Activated CD4-positive, alpha-beta T cell treated with anti-CD3 and anti-CD28 coated beads, Interleukin-2, amount 50 U/mL, for 24 hours (primary cell): ENCODE measurements around the gene KRT4.

Source experiments
- DNase-seq, 2 donors: peaks; one replicate each; pipeline ENCODE4 v3.0.0-alpha.2; 2020; ENCODE audit warnings: low read depth in 1 of 2, low spot score in 1 of 2

Gene KRT4

DNA sequence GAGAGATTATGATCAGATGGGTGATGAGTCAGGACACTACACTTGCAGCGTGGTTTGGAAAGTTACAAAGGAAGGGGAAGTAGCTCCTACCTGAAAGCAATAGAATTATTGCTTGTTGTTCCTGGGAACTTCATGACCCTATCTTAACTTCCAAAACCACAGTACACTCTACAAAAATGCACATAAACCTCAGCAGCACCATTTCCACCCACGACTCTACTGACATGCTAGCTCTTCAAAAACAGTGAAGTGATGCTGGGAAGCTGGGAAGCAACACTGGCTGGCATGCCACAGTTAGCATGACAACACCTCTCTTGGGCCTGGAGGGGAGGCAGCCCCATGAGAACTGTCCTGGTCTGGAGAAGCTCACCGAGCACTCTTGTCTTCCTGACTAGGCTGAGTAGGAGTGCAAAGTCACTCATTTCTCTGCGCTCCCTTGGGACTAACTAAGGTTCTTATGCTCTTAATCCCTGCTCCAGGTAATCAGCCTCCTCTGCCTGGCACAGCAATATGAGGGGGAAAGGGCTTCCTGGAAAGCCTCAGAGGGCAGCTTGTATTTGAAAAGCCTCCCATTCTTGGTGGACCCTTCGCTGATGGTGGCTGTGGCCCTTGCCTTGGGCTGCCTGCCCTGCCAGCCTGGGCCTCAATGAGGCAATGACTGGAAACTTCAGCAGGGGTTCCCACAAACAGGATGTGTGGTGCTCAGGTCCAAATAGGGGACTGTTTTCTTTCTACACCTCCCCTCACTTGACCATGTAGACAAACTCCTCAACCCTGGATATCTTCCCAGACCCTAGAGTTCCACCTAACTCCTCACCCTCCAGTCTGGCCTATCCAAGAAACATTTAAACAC is 19.2 kb downstream of the KRT4 start:
- no peak for DNase-seq

DNA sequence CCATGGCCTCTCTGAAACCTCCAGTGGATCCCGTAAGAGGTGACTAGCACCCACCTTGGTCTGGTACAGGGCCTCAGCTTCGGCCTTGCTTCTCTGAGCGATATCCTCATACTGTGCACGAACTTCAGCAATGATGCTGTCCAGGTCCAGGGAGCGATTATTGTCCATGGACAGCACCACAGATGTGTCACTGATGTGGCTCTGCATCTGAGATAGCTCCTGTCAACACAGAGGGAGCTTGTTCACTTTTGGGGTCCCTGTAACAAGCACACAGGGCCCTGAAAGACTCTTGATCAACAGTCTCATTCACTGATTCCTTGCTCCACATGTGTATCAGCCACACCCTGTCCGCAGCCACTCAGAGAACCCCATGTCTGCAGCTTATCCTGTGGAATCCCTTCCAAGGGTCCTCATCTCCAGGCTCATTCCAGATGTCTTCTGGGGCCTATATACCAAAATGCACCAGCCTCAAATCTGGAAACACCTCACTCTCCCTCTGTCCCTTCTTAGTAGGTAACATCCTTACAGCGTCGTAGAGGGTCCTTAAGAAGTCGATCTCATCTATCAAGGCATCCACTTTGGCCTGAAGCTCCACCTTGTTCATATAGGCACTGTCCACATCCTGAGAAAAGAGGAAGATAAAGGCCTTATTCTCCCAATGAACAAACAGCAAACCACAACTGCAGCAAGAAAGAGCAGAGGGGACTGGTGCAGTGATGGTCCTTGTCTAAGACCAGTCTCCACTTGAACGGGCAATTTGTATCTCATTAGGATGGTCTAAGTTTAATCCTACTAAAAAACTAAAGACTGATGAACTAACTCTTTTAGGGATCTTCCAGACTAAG is 21.5 kb downstream of the KRT4 start:
- no peak for DNase-seq

- no peak for DNase-seq
Measured at GRCh38 chr12:52791271-52792184, 22.4 kb downstream of the KRT4 start.

DNA sequence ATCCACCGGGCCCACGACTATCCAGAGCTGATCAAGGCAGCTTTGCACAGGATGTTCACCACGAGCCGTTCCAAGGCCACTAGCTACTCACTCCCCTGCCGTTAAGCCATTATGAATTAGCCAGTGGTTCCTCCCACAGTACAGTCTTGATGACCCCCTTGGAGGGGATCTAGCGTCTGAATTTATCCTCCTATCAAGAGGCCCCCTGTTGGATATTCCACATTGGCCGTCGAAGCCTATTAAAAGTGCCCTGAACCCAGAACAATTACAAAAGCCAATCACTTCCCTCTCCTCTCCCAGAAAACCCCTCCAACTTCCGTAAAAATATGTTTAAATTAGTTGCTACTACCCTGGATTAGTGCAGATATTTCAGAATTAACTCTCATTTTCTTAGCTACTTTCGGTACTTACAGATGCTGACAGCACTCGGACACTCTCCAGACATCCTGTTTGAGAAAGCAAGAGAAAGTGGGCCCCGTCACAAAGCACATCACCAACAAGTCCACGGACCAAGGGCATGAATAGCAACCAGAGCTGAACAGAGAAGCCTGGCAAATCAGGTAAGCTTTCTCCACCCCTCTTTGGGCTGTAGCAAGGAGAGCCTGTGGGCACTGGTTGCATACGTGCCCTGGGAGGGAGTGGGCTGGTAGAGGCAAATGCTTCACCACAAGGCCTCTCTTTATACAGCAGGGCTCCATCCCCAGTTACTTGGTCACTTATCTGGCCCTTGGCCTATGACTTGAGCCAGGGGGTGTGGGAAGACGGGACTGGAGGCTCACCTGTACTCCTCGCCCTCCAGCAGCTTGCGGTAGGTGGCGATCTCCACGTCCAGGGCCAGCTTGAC is 23.3 kb downstream of the KRT4 start:
- no peak for DNase-seq

DNA sequence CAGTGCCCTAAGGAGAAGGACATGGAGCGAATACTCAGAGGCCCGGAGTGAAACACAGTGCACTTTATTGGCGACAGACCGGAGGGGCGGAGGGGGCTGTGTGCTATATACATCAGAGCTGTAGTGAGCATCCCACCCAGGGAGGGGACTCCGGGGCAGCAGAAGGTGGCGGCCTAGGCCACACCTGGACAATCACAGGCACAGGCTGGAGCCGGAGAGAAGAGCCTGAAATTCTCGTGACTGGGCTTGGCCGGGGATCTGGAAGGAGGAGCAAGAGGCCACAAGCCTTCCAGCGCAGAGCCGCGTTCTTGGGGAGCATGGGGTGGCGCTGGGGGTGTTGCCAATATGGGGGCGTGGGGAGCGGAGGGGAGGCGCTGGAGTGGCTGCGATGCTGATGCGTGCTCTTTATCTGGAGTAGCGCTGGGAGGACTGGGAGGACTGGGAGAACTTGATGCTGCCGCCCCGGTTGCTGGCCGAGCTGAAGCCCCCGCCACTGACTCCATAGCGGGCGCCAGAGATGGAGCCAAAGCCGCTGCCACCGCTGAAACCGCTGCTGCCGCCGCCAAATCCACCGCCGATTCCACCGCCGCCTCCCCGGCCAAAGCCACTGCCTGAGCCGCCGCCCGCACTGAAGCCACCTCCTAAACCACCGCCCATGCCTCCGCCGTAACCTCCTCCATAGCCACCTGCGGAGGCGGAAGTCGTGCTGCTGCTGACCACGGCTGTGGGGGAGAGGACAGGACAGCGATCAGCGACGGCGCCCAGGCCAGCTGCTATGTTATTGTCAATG is 24.1 kb downstream of the KRT4 start:
- DNase-seq: no peak

GRCh38 chr12:52788876-52789636 is 24.9 kb downstream of the KRT4 start:
- no peak for DNase-seq

DNA sequence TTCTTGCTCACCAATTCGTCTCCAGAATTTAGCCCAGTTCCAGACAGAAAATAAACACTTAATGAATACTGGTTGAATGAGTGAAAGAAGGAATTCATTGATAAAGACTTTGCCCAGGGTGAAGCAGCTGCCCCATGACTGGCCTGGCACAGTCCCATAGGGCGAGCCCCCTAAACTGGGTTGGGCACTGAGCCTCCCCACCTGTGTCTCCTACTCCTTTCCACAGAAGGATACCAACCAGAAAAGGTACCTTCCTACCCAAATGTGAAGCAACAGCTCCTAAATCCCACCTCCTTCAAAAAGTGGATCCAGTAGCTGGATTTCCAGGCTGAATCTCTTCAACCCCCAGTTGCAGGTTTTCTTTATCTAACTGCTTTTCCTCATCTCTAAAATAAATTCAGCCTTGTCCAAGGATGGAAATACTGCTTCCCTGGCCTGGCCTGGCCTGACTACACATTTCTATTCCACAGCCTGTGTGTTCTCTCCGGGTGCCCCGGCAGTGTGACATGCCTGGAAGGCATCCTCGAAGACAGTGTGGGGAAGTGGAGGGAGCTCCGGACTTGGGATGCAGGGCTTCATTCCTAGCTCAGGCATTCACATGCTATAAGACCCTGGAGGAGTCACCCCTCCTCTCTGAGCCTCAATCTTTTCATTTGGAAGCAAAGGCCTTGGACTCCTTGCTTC is 25.6 kb downstream of the KRT4 start:
- DNase-seq: no peak

DNA sequence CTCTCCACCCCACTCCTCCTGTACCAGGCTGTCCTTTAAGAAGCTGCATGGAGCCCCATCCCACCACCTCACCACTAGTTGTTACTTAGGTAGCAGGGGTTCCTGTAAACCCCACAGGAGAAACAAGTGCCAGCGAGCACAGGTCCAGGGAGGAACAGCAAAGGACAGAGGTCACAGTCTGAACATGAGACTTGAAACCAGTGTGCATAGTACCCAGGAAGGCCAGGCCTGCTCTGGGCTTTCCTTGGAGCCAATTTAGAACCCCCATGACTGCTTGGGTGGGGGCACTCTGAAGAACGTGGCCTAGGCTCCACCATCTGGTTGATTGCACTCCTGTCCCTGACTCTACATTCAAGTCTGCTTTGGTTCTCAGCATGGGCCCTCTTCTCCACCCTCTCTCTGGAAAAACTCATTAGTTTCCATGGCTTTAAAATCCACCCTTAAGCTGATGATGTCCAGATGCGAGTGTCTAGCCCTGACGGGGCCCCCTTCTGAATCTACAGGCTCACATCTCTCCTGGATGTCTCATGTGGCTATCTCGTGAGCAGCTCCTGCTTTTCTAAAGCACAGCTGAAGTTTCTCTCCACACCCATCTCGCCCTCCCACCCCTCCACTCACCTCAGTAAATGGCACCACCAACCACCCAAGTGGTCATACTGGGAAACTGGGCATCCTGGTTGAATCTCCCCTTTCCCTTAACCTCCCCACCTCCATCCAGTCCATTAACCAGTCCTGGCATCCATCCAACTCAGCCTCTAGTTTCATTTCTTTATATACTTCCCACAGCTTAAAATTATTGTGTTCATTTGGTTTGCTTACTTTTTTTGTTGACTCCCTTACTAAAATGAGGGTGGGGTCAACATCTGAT is 26.4 kb downstream of the KRT4 start:
- DNase-seq: no peak

- no peak for DNase-seq
Measured at GRCh38 chr12:52784909-52785308, 29.0 kb downstream of the KRT4 start.

DNA sequence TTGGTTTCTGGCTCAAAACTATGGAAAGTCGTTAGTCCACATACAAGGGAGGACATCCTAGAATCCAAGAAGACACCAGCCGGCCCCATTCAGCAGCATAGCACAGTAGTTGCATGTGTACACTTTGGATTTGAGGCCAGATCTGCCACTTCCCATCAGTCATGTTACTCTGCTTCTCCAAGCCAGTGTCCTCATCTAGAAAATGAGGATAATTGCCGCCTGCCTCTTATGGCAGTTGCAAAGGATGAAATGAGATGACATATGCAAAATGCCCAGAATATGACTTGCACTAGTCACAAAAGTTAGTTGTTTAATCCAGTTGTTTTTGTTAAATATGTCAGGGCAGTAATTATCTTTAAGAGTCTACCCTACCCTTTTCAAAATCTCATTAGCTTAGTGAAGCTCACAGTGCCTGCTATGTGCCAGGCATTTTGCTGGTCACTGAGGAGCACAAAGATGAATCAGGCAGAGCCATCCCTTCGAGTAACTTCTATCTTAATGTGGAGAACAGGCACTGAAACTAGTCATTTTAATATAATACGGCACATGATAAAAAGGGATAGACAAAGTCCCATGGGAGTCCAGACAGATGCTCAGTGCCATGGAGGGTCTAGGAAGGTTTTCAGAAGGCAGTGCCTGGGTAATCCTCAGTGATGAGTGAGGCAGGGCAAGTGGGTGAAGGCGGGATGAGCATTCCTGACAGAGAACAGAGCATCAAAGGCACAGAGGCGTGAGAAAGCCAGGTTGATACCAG is 30.2 kb downstream of the KRT4 start:
- no peak for DNase-seq

- DNase-seq: no peak
Measured at GRCh38 chr12:52782502-52782901, 31.4 kb downstream of the KRT4 start.

DNA sequence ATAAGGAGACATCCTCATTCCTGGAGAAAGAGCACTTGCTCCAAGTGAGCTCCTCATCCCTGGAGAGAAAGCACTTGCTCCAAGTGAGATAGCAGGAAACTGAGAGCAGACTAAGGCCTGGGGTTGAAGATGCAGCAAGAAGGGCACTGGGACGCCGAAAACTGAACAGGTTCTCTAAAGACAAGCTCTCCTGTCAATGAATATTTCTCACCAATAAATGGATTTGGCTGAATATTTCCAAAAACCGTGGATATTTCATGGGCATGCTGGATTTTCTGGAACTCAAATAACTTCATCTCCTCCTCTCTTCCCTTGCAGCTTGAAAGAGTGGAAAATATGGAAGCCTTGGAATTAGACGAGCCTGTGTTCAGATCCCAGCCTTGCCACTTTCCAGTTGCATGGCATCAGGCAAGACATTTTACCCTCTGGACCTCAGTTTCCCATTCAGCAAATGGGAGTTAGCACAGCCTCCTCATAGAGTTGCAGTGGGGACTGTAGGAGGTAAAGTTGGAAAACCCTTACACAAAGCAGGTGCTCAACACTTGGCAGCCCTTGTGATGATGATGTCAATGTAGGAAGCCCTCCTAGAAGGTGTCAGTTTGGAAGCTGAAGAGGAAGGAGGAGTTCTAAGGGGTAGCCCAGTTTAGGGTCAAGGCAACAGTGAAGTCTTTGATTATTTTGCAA is 32.4 kb downstream of the KRT4 start:
- no peak for DNase-seq

- no peak for DNase-seq
Measured at GRCh38 chr12:52779914-52780313, 34.0 kb downstream of the KRT4 start.

GRCh38 chr12:52778833-52779232 is 35.1 kb downstream of the KRT4 start:
- DNase-seq: no peak

GRCh38 chr12:52777566-52777965 is 36.4 kb downstream of the KRT4 start:
- DNase-seq: no peak

GRCh38 chr12:52776913-52777395 is 37.0 kb downstream of the KRT4 start, which contains the start of gene KRT76:
KRT76 (minus strand) TSS chr12:52777345; CDS start chr12:52777291, 54 bp downstream.
- no peak for DNase-seq
